GM12878 (cell line): ENCODE results near the gene PRR18. TPM values are rescaled to one million over a fixed set of nuclear protein-coding genes. Genes with fewer than 3 reads are reported as not detected.

Experiments used
- ATAC-seq: fragments of 200-7000 bp; cut with Tn5 transposase; 3 replicates; pipeline ENCODE4 v1.9.1; 2020; ENCODE audit warnings: mild to moderate bottlenecking, moderate library complexity
- BruUV-seq: library from RNA; stranded (reverse); fragments of 400-500 nt; replicated peaks from 2 replicates; lab custom pipeline; 2021; lab: Mats Ljungman, UMichigan
- CTCF ChIA-PET: fragments of 300-600 bp; sonication (Branson Sonifier 250); formaldehyde crosslinking; extraction: SDS; loops from one replicate; lab custom pipeline; 2021; ENCODE audit warnings: inconsistent platforms; lab: Yijun Ruan, JAX
- POLR2A ChIA-PET: fragments of 350-600 bp; formaldehyde crosslinking; extraction: SDS; loops from one replicate; lab custom pipeline; 2021; ENCODE audit warnings: inconsistent platforms; lab: Charles Lee
- RAD21 ChIA-PET: fragments of 300-600 bp; sonication (Branson Sonifier 250); formaldehyde crosslinking; loops from one replicate; lab custom pipeline; 2023; ENCODE audit warnings: antibody characterized with exemption; ENCODE audit not compliant: unreplicated experiment; lab: Charles Lee
- SMC1A ChIA-PET: fragments of 300-600 bp; sonication (Branson Sonifier 250); formaldehyde crosslinking; loops from one replicate; lab custom pipeline; 2023; ENCODE audit not compliant: unreplicated experiment, uncharacterized antibody; lab: Charles Lee
- DNase-seq: peaks from one replicate; pipeline ENCODE4 v3.0.0-alpha.2; 2011; ENCODE audit warnings: low read depth, low spot score
- FAIRE-seq: peaks from 3 replicates; lab custom pipeline; 2011; peaks lifted over from hg19 to GRCh38; lab: Jason Lieb, UNC
- H2AFZ ChIP-seq: 2 replicates; pipeline ENCODE4 v1.6.0; 2011; ENCODE audit warnings: low read depth, low read length, control low read depth; ENCODE audit not compliant: control insufficient read depth
- H3K27ac ChIP-seq: 2 replicates; pipeline ENCODE4 v1.5.1; 2011; ENCODE audit warnings: control low read depth; ENCODE audit not compliant: control insufficient read depth, insufficient read depth
- H3K27me3 ChIP-seq, 2 experiments: replicated peaks in 1 of 2; 2 replicates each; pipeline versions ENCODE4 v1.6.0 to v1.6.1; 2011; ENCODE audit warnings: low read length in 1 of 2; ENCODE audit not compliant: control insufficient read depth in 2 of 2, insufficient read depth in 2 of 2
- H3K36me3 ChIP-seq, 2 experiments: 2 replicates each; pipeline ENCODE4 v1.5.1; 2011; ENCODE audit warnings: low read length in 1 of 2; ENCODE audit not compliant: control insufficient read depth in 2 of 2, insufficient read depth in 2 of 2
- H3K4me1 ChIP-seq: 2 replicates; pipeline ENCODE4 v1.6.1; 2011; ENCODE audit warnings: mild to moderate bottlenecking, low read length, moderate library complexity, mixed read lengths; ENCODE audit not compliant: control insufficient read depth, insufficient read depth
- H3K4me2 ChIP-seq: 2 replicates; pipeline ENCODE4 v1.6.0; 2011; ENCODE audit warnings: control low read depth; ENCODE audit not compliant: control insufficient read depth, insufficient read depth
- H3K4me3 ChIP-seq: fragments of 200-600 bp; sonication (generic); 2 replicates; pipeline ENCODE4 v1.5.1; 2016
- H3K79me2 ChIP-seq: 2 replicates; pipeline ENCODE4 v1.6.0; 2011; ENCODE audit warnings: low read length; ENCODE audit not compliant: control insufficient read depth, insufficient read depth
- H3K9ac ChIP-seq: 2 replicates; pipeline ENCODE4 v1.8.0; 2011; ENCODE audit warnings: low read length, control low read depth, mixed read lengths; ENCODE audit not compliant: control insufficient read depth, insufficient read depth
- H3K9me3 ChIP-seq: replicated peaks from 3 replicates; pipeline ENCODE4 v1.5.1; 2011; ENCODE audit warnings: mild to moderate bottlenecking, low read length; ENCODE audit not compliant: control insufficient read depth, insufficient read depth
- H4K20me1 ChIP-seq: 2 replicates; pipeline ENCODE4 v1.6.0; 2011; ENCODE audit not compliant: control insufficient read depth, insufficient read depth
- BACH1 ChIP-seq: fragments of 450-650 bp; IDR thresholded peaks from 2 replicates; pipeline ENCODE4 v1.6.1; 2017; ENCODE audit warnings: mild to moderate bottlenecking, borderline replicate concordance
- CBX5 ChIP-seq: sonication (generic); IDR thresholded peaks from 2 replicates; pipeline ENCODE4 v1.6.1; 2016; ENCODE audit warnings: low read depth, moderate library complexity, mild to moderate bottlenecking, inconsistent platforms
- CREB1 ChIP-seq: IDR thresholded peaks from 2 replicates; pipeline ENCODE4 v1.6.1; 2012; ENCODE audit warnings: low read depth, mild to moderate bottlenecking, inconsistent platforms
- CUX1 ChIP-seq: IDR thresholded peaks from 2 replicates; pipeline ENCODE4 v1.6.1; 2012; ENCODE audit warnings: improper control_type of control experiment, low read depth, low read length; ENCODE audit not compliant: insufficient replicate concordance
- DPF2 ChIP-seq: fragments of 450-650 bp; IDR thresholded peaks from 2 replicates; pipeline ENCODE4 v1.6.1; 2017; ENCODE audit warnings: mild to moderate bottlenecking
- HDAC6 ChIP-seq: fragments of 200-600 bp; sonication (generic); IDR thresholded peaks from one replicate; pipeline ENCODE4 v1.8.0; 2017; ENCODE audit warnings: antibody characterized with exemption; ENCODE audit not compliant: unreplicated experiment
- IKZF1 ChIP-seq: fragments of 450-650 bp; conservative IDR thresholded peaks from 2 replicates; pipeline ENCODE4 v1.6.1; 2017; ENCODE audit warnings: antibody characterized with exemption, mild to moderate bottlenecking
- MTA2 ChIP-seq: fragments of 450-650 bp; IDR thresholded peaks from 2 replicates; pipeline ENCODE4 v1.6.1; 2016; ENCODE audit warnings: low read depth, mild to moderate bottlenecking, moderate library complexity
- NR2C2 ChIP-seq: IDR thresholded peaks from 2 replicates; pipeline ENCODE4 v1.6.1; 2011; ENCODE audit warnings: borderline replicate concordance, low read depth; ENCODE audit not compliant: control insufficient read depth, insufficient read length
- PBX3 ChIP-seq: IDR thresholded peaks from 2 replicates; pipeline ENCODE4 v1.6.1; 2011; ENCODE audit warnings: mild to moderate bottlenecking, low read depth, low read length, moderate library complexity; ENCODE audit not compliant: insufficient replicate concordance
- RAD21 ChIP-seq: IDR thresholded peaks from 2 replicates; pipeline ENCODE4 v1.6.1; 2011; ENCODE audit warnings: mild to moderate bottlenecking, low read depth, low read length, moderate library complexity; ENCODE audit not compliant: insufficient read depth
- RAD51 ChIP-seq: fragments of 450-650 bp; IDR thresholded peaks from 2 replicates; pipeline ENCODE4 v1.6.1; 2016; ENCODE audit warnings: moderate library complexity, mild to moderate bottlenecking, inconsistent platforms
- SKIL ChIP-seq: fragments of 450-650 bp; IDR thresholded peaks from 2 replicates; pipeline ENCODE4 v1.6.1; 2017; ENCODE audit warnings: mild to moderate bottlenecking, low read depth, inconsistent platforms; ENCODE audit not compliant: poor library complexity, severe bottlenecking
- SMC3 ChIP-seq: IDR thresholded peaks from 2 replicates; pipeline ENCODE4 v1.6.1; 2011; ENCODE audit warnings: low read length, improper control_type of control experiment, borderline replicate concordance
- YBX1 ChIP-seq: fragments of 450-650 bp; IDR thresholded peaks from 2 replicates; pipeline ENCODE4 v1.6.1; 2016; ENCODE audit warnings: antibody characterized with exemption
- ZBED1 ChIP-seq: IDR thresholded peaks from 2 replicates; pipeline ENCODE4 v1.6.1; 2016; ENCODE audit warnings: borderline replicate concordance
- ZZZ3 ChIP-seq: IDR thresholded peaks from 2 replicates; pipeline ENCODE4 v1.6.1; 2011; ENCODE audit warnings: low read depth; ENCODE audit not compliant: control insufficient read depth, insufficient read length
- WGBS: methylation state at CpG from one replicate; pipeline ENCODE4 v1.1.6; 2016; ENCODE audit warnings: low lambda C conversion rate; ENCODE audit not compliant: insufficient replicate concordance, insufficient coverage; ENCODE audit errors: missing lambda C conversion rate; 5-methylcytosine and 5-hydroxymethylcytosine counted together
- in situ Hi-C: fragments of 300-500 bp; cut with MboI; formaldehyde crosslinking; loops from 9 replicates; pipeline ENCODE4 v1.14.3; 2018; ENCODE audit warnings: mixed read lengths
- intact Hi-C: fragments of 100-400 bp; cut with micrococcal nuclease; formaldehyde crosslinking; loops from one replicate; pipeline ENCODE4 v1.14.2; 2022; ENCODE audit not compliant: unreplicated experiment
- polyA plus RNA-seq, 11 experiments: library from polyadenylated mRNA; depleted of rRNA in 4 of 11; unstranded in 6 of 11; stranded (reverse) in 5 of 11; fragments of >200 nt; fragmentation: Nextera tagmentation in 4 of 11; fragmentation: Illumina TruSeq in 1 of 11; extraction: Ambion mirVana in 4 of 11; extraction: Trizol in 1 of 11; gene quantifications; 1 replicate in 1 of 11; 2 replicates in 10 of 11; pipeline versions ENCODE4 v1.2.1 to v1.2.3, GENCODE V29; 2011 to 2016; ENCODE audit warnings: inconsistent platforms in 2 of 11, missing spikeins in 2 of 11, low read depth in 1 of 11
- total RNA-seq, 4 experiments: library from RNA; depleted of rRNA in 3 of 4; stranded (reverse); fragments of >200 nt in 3 of 4; fragmentation: Illumina TruSeq in 1 of 4; extraction: Trizol in 1 of 4; gene quantifications; 2 replicates each; pipeline versions ENCODE4 v1.2.1 to v1.2.3, GENCODE V29; 2013 to 2021

PRR18 gene
- total and polyA plus RNA-seq, 10 of the 15 experiments (the other 5 are each of a cell fraction or from before 2014, with no cell fraction given) = 0.13 to 8.2 (median 1.6) TPM

- Histone ChIP-seq H3K27me3 (no peaks in the 10 kb centered on the region), H3K79me2 (peaks cover 1% of the 10 kb centered on the region), H3K4me2 (no peak overlapping the region), H3K9me3 (peaks cover 3% of the 10 kb centered on the region; the same call in 2 of the 3 replicates), H2AFZ (no peak overlapping the region), H3K4me3 (no peak overlapping the region), H3K9ac (no peak overlapping the region), H4K20me1 (no peaks in the 10 kb centered on the region), H3K27ac (no peak overlapping the region), H3K36me3 (no peaks in the 10 kb centered on the region), H3K4me1 (peaks cover 5% of the 10 kb centered on the region)
- ChIA-PET POLR2A (no interaction called here), RAD21 (no interaction called here), SMC1A (no interaction called here), CTCF (no interaction called here)
- 79% methylated on average over 6 of the region's 6 CpGs for WGBS
- BruUV-seq = no TSS peak
- no peak for FAIRE-seq
- ATAC-seq = no peak
- in situ Hi-C loops (no loop called here), intact Hi-C loops (loop anchor here (10.0 kb wide), 1 partner anchor 806 kb away; the partner anchor contains the start of gene GPR31)
- no peak for DNase-seq
- no peak for TF ChIP-seq ZZZ3
- TF ChIP-seq HDAC6 = no peak
- TF ChIP-seq MTA2 = no peak
- TF ChIP-seq SMC3 = no peak
- no peak for TF ChIP-seq RAD21
- no peak for TF ChIP-seq CUX1
- TF ChIP-seq DPF2 = no peak
- no peak for TF ChIP-seq CBX5
- TF ChIP-seq NR2C2 = no peak
- no peak for TF ChIP-seq YBX1
- TF ChIP-seq BACH1 = no peak
- no peak for TF ChIP-seq PBX3
- no peak for TF ChIP-seq IKZF1
- no peak for TF ChIP-seq ZBED1
- no peak for TF ChIP-seq CREB1
- no peak for TF ChIP-seq RAD51
- TF ChIP-seq SKIL = no peak
Measured at GRCh38 chr6:166348305-166348949, 40.2 kb upstream of the PRR18 start.
